Measurements from ENCODE around the gene KLK5.

GRCh38 chr19:51002089-51002532 is 49.3 kb upstream of the KLK5 start:
- TF ChIP-seq POLR2A (IDR thresholded peaks at IDR 0.05) (no peak), CTCF (IDR thresholded peaks at IDR 0.05) (no peak), EP300 (IDR thresholded peaks at IDR 0.05) (no peak)
